ENCODE data around the gene COPG2.

- TF ChIP-seq RAD21 (IDR thresholded peaks at IDR 0.05; ENCODE audit: low read length), result no peak
- no peak for TF ChIP-seq TEAD4 (IDR thresholded peaks at IDR 0.05; ENCODE audit: borderline replicate concordance, insufficient read depth)
- TF ChIP-seq ZBTB33 (IDR thresholded peaks at IDR 0.05; ENCODE audit: borderline replicate concordance, low read depth), result no peak
- TF ChIP-seq CTCF (IDR thresholded peaks at IDR 0.05), result no peak
- TF ChIP-seq SIN3A (IDR thresholded peaks at IDR 0.05; ENCODE audit: borderline replicate concordance, low read depth, low read length), result no peak
- TF ChIP-seq GABPA (IDR thresholded peaks at IDR 0.05; ENCODE audit: low read depth), result no peak
- TF ChIP-seq POLR2AphosphoS5 (IDR thresholded peaks at IDR 0.05; ENCODE audit: low read depth, low read length), result no peak
- TF ChIP-seq NFIC (IDR thresholded peaks at IDR 0.05; ENCODE audit: borderline replicate concordance), result no peak
- no peak for TF ChIP-seq REST (IDR thresholded peaks at IDR 0.05; ENCODE audit: low read depth, low read length)
These were observed 109.4 kb downstream of the COPG2 start for GRCh38 chr7:130559184-130559583.

Data from SK-N-SH (cell line).